ENCODE results near the gene BCORL1. TPM values are rescaled to one million over a fixed set of nuclear protein-coding genes. Genes with fewer than 3 reads are reported as not detected.
A peak's percentile ranks its signal among the peaks of the same experiment; 100 is the strongest.

Gene BCORL1
- 1 to 10 TPM; 8.3 to 8.5 TPM for total RNA-seq

GRCh38 chrX:129982300-129983251, at the start of gene BCORL1:
TSS of gene BCORL1 (plus strand) at chrX:129982635. CDS start at chrX:130005232, 22,597 bp downstream.
- Mint-ChIP-seq H3K4me1 (peaks cover 11% of the 10 kb centered on the region), H3K4me3 (no peak within 1 kb of the TSS), H3K27me3 (no peaks in the 10 kb centered on the region), H3K36me3 (ENCODE audit: low read depth) (no peaks in the 10 kb centered on the region), H3K27ac (peak within 1 kb of the TSS; percentile 51), H3K9me3 (ENCODE audit: low read depth) (no peaks in the 10 kb centered on the region)
- DNase-seq (peak; percentile 93), ATAC-seq (peak; percentile 94)
- intact Hi-C loops (cut with DNase I, micrococcal nuclease), result loop anchor here (1.0 to 5.0 kb wide), 12 partner anchors 21 to 920 kb away; partner anchors contain the start of genes AIFM1 (in 1 of the 2), ENOX2 (in 1 of the 2), SLC25A14 (in 1 of the 2) and UTP14A (in 1 of the 2)
- ChIA-PET POLR2A (interaction anchor here (0.7 kb wide), 1 partner anchor 184 kb away, joined by 4 read pairs; no protein-coding TSS in a partner anchor), CTCF (no interaction called here)

- H3K27ac Mint-ChIP-seq, result no peak overlapping the region
- peaks cover 9% of the 10 kb centered on the region for H3K36me3 Mint-ChIP-seq (ENCODE audit: low read depth)
- peak overlapping the region; percentile 45 for H3K4me3 Mint-ChIP-seq
- CTCF ChIA-PET, result no interaction called here
- ATAC-seq (no peak), DNase-seq (peak; percentile 24)
- H3K27me3 Mint-ChIP-seq, result peaks cover 2% of the 10 kb centered on the region
- POLR2A ChIA-PET, result no interaction called here
- peaks cover 4% of the 10 kb centered on the region for H3K4me1 Mint-ChIP-seq
- intact Hi-C loops (cut with DNase I, micrococcal nuclease), result loop anchor here in 1 of 2 experiments (1.0 to 5.0 kb wide), 4 partner anchors 20 to 239 kb away; partner anchors contain the start of genes BCORL1 and RAB33A
- no peaks in the 10 kb centered on the region for H3K9me3 Mint-ChIP-seq (ENCODE audit: low read depth)
Measured at GRCh38 chrX:129932821-129933321, 49.6 kb upstream of the BCORL1 start.

GRCh38 chrX:129933700-129934099, 48.7 kb upstream of the BCORL1 start:
- POLR2A ChIA-PET, result interaction anchor here (0.7 kb wide), 1 partner anchor 90 kb away, joined by 3 read pairs; no protein-coding TSS in a partner anchor

GRCh38 chrX:129934461-129934860, 48.0 kb upstream of the BCORL1 start:
- no peak for ATAC-seq
- peaks cover 2% of the 10 kb centered on the region for H3K27me3 Mint-ChIP-seq
- DNase-seq, result no peak
- peaks cover 2% of the 10 kb centered on the region for H3K36me3 Mint-ChIP-seq (ENCODE audit: low read depth)
- H3K27ac Mint-ChIP-seq, result no peak overlapping the region
- H3K4me3 Mint-ChIP-seq, result no peak overlapping the region
- no peaks in the 10 kb centered on the region for H3K9me3 Mint-ChIP-seq (ENCODE audit: low read depth)
- CTCF ChIA-PET, result no interaction called here
- POLR2A ChIA-PET, result no interaction called here
- intact Hi-C loops (cut with DNase I, micrococcal nuclease), result loop anchor here in 1 of 2 experiments (5.0 kb wide), 1 partner anchor 238 kb away; the partner anchor contains the start of gene RAB33A
- peaks cover 11% of the 10 kb centered on the region for H3K4me1 Mint-ChIP-seq

More at GRCh38 chrX:129933700-129934099, 48.7 kb upstream of the BCORL1 start:
- CTCF ChIA-PET, result interaction anchor here (0.7 kb wide), 1 partner anchor 154 kb away, joined by 3 read pairs; no protein-coding TSS in a partner anchor
- no peaks in the 10 kb centered on the region for H3K9me3 Mint-ChIP-seq (ENCODE audit: low read depth)
- peaks cover 11% of the 10 kb centered on the region for H3K4me1 Mint-ChIP-seq
- intact Hi-C loops (cut with DNase I, micrococcal nuclease), result loop anchor here in 1 of 2 experiments (2.0 to 5.0 kb wide), 2 partner anchors 19 to 239 kb away; partner anchors contain the start of gene RAB33A
- H3K4me3 Mint-ChIP-seq, result peak overlapping the region; percentile 45
- ATAC-seq (no peak), DNase-seq (no peak)
- peaks cover 7% of the 10 kb centered on the region for H3K36me3 Mint-ChIP-seq (ENCODE audit: low read depth)
- H3K27me3 Mint-ChIP-seq, result peaks cover 2% of the 10 kb centered on the region
- H3K27ac Mint-ChIP-seq, result no peak overlapping the region

- H3K36me3 Mint-ChIP-seq (ENCODE audit: low read depth), result peaks cover 2% of the 10 kb centered on the region
- ChIA-PET POLR2A (no interaction called here), CTCF (no interaction called here)
- peaks cover 2% of the 10 kb centered on the region for H3K27me3 Mint-ChIP-seq
- H3K9me3 Mint-ChIP-seq (ENCODE audit: low read depth), result no peaks in the 10 kb centered on the region
- peaks cover 11% of the 10 kb centered on the region for H3K4me1 Mint-ChIP-seq
- H3K4me3 Mint-ChIP-seq, result no peak overlapping the region
- no peak for DNase-seq
- intact Hi-C loops (cut with DNase I, micrococcal nuclease), result loop anchor here in 1 of 2 experiments (5.0 kb wide), 1 partner anchor 237 kb away; the partner anchor contains the start of gene RAB33A
- no peak for ATAC-seq
- no peak overlapping the region for H3K27ac Mint-ChIP-seq
Measured at GRCh38 chrX:129934952-129935351, 47.5 kb upstream of the BCORL1 start.

- no peak overlapping the region for H3K4me3 Mint-ChIP-seq
- peaks cover 2% of the 10 kb centered on the region for H3K27me3 Mint-ChIP-seq
- intact Hi-C loops (cut with DNase I, micrococcal nuclease), result no loop called here
- no peaks in the 10 kb centered on the region for H3K9me3 Mint-ChIP-seq (ENCODE audit: low read depth)
- no peak for ATAC-seq
- H3K4me1 Mint-ChIP-seq, result peaks cover 7% of the 10 kb centered on the region
- DNase-seq, result no peak
- no peaks in the 10 kb centered on the region for H3K36me3 Mint-ChIP-seq (ENCODE audit: low read depth)
- ChIA-PET POLR2A (no interaction called here), CTCF (no interaction called here)
- no peak overlapping the region for H3K27ac Mint-ChIP-seq
Measured at GRCh38 chrX:129938081-129938480, 44.4 kb upstream of the BCORL1 start.

- Mint-ChIP-seq H3K36me3 (ENCODE audit: low read depth) (no peaks in the 10 kb centered on the region), H3K4me3 (no peak overlapping the region), H3K27me3 (no peaks in the 10 kb centered on the region), H3K27ac (no peak overlapping the region), H3K4me1 (peaks cover 7% of the 10 kb centered on the region), H3K9me3 (ENCODE audit: low read depth) (no peaks in the 10 kb centered on the region)
- ChIA-PET POLR2A (no interaction called here), CTCF (interaction anchor here (1.4 kb wide), 1 partner anchor 14 kb away, joined by 3 read pairs; no protein-coding TSS in a partner anchor)
- intact Hi-C loops (cut with DNase I, micrococcal nuclease), result no loop called here
- ATAC-seq (no peak), DNase-seq (no peak)
Measured at GRCh38 chrX:129939986-129940385, 42.4 kb upstream of the BCORL1 start.

- H3K27me3 Mint-ChIP-seq, result no peaks in the 10 kb centered on the region
- H3K4me3 Mint-ChIP-seq, result no peak overlapping the region
- no peak overlapping the region for H3K27ac Mint-ChIP-seq
- intact Hi-C loops (cut with DNase I, micrococcal nuclease), result no loop called here
- H3K9me3 Mint-ChIP-seq (ENCODE audit: low read depth), result no peaks in the 10 kb centered on the region
- ChIA-PET CTCF (interaction anchor here (0.7 to 1.4 kb wide), 2 partner anchors 13 to 120 kb away, joined by 3 read pairs; no protein-coding TSS in a partner anchor), POLR2A (no interaction called here)
- no peak for ATAC-seq
- H3K4me1 Mint-ChIP-seq, result peaks cover 7% of the 10 kb centered on the region
- no peak for DNase-seq
- H3K36me3 Mint-ChIP-seq (ENCODE audit: low read depth), result no peaks in the 10 kb centered on the region
Measured at GRCh38 chrX:129940721-129941120, 41.7 kb upstream of the BCORL1 start.

- Mint-ChIP-seq H3K4me3 (no peak overlapping the region), H3K4me1 (no peaks in the 10 kb centered on the region), H3K36me3 (ENCODE audit: low read depth) (no peaks in the 10 kb centered on the region)
Measured at GRCh38 chrX:129945131-129945530, 37.3 kb upstream of the BCORL1 start.

GRCh38 chrX:129953334-129953648, 29.1 kb upstream of the BCORL1 start:
- Mint-ChIP-seq H3K4me1 (peaks cover 4% of the 10 kb centered on the region), H3K27me3 (peaks cover 4% of the 10 kb centered on the region), H3K4me3 (peak overlapping the region; percentile 35), H3K27ac (no peak overlapping the region), H3K9me3 (ENCODE audit: low read depth) (no peaks in the 10 kb centered on the region), H3K36me3 (ENCODE audit: low read depth) (peaks cover 2% of the 10 kb centered on the region)
- CTCF ChIA-PET, result interaction anchor here (0.7 to 0.9 kb wide), 2 partner anchors 9 to 13 kb away, joined by 3 to 4 read pairs; no protein-coding TSS in a partner anchor
- ATAC-seq, result no peak
- intact Hi-C loops (cut with DNase I, micrococcal nuclease), result loop anchor here in 1 of 2 experiments (2.0 kb wide), 1 partner anchor 20 kb away; no protein-coding TSS in a partner anchor
- DNase-seq, result no peak
- POLR2A ChIA-PET, result no interaction called here

More at GRCh38 chrX:129945131-129945530, 37.3 kb upstream of the BCORL1 start:
- H3K9me3 Mint-ChIP-seq (ENCODE audit: low read depth), result no peaks in the 10 kb centered on the region
- POLR2A ChIA-PET, result no interaction called here
- H3K27me3 Mint-ChIP-seq, result no peaks in the 10 kb centered on the region
- intact Hi-C loops (cut with DNase I, micrococcal nuclease), result no loop called here
- no peak for ATAC-seq
- no peak overlapping the region for H3K27ac Mint-ChIP-seq
- no peak for DNase-seq
- CTCF ChIA-PET, result no interaction called here

- Mint-ChIP-seq H3K4me1 (peaks cover 4% of the 10 kb centered on the region), H3K27ac (no peak overlapping the region), H3K9me3 (ENCODE audit: low read depth) (no peaks in the 10 kb centered on the region), H3K27me3 (peaks cover 4% of the 10 kb centered on the region), H3K4me3 (peak overlapping the region; percentile 35), H3K36me3 (ENCODE audit: low read depth) (peaks cover 2% of the 10 kb centered on the region)
- intact Hi-C loops (cut with DNase I, micrococcal nuclease), result loop anchor here in 1 of 2 experiments (2.0 kb wide), 1 partner anchor 21 kb away; no protein-coding TSS in a partner anchor
- POLR2A ChIA-PET, result no interaction called here
- CTCF ChIA-PET, result interaction anchor here (0.5 to 0.9 kb wide), 3 partner anchors 9 to 174 kb away, joined by 3 to 4 read pairs (median 3); no protein-coding TSS in a partner anchor
- ATAC-seq (no peak), DNase-seq (no peak)
Measured at GRCh38 chrX:129953881-129954280, 28.6 kb upstream of the BCORL1 start.

Data from activated CD4-positive, alpha-beta T cell treated with anti-CD3 and anti-CD28 coated beads for 36 hours (primary cell).